Caco-2 (cell line): ENCODE data around the gene LDB3. TPM values are rescaled to one million over a fixed set of nuclear protein-coding genes. Genes with fewer than 3 reads are reported as not detected.

Experiments used
- BruUV-seq: library from RNA; stranded (reverse); fragments of 400-500 nt; replicated peaks from 2 replicates; lab custom pipeline; 2021; lab: Mats Ljungman, UMichigan
- CTCF ChIA-PET: fragments of 300-600 bp; sonication (Branson Sonifier 250); formaldehyde crosslinking; loops from one replicate; lab custom pipeline; 2022; ENCODE audit warnings: antibody characterized with exemption; lab: Charles Lee
- POLR2A ChIA-PET: fragments of 300-600 bp; sonication (Branson Sonifier 250); formaldehyde crosslinking; loops from one replicate; lab custom pipeline; 2022; ENCODE audit warnings: antibody characterized with exemption; lab: Charles Lee
- DNase-seq, 2 experiments: peaks; one replicate each; pipeline versions ENCODE4 v3.0.0 to v3.0.0-alpha.2; 2020 to 2022
- H3K27me3 ChIP-seq: replicated peaks from 2 replicates; pipeline ENCODE4 v1.6.0; 2011; ENCODE audit warnings: low read length; ENCODE audit not compliant: control insufficient read depth, insufficient read depth
- H3K36me3 ChIP-seq: 2 replicates; pipeline ENCODE4 v1.5.1; 2011; ENCODE audit warnings: low read length; ENCODE audit not compliant: control insufficient read depth, insufficient read depth
- H3K4me1 ChIP-seq: fragments of 250-450 bp; sonication (Bioruptor Pico); 2 replicates; pipeline ENCODE4 v1.5.1; 2020; ENCODE audit warnings: mild to moderate bottlenecking
- H3K4me3 ChIP-seq: 2 replicates; pipeline ENCODE4 v1.5.1; 2011; ENCODE audit warnings: low read depth, mild to moderate bottlenecking, control low read depth, low read length
- H3K9me3 ChIP-seq: fragments of 250-450 bp; sonication (Bioruptor Pico); 2 replicates; pipeline ENCODE4 v1.5.1; 2020; ENCODE audit warnings: mild to moderate bottlenecking, moderate library complexity
- H3K27ac Mint-ChIP-seq: one replicate; pipeline ENCODE4 v1.8.0; 2022; ENCODE audit warnings: mixed read lengths; ENCODE audit not compliant: unreplicated experiment
- H3K27me3 Mint-ChIP-seq: one replicate; pipeline ENCODE4 v1.8.0; 2022; ENCODE audit warnings: mixed read lengths; ENCODE audit not compliant: insufficient read depth, unreplicated experiment
- H3K36me3 Mint-ChIP-seq: one replicate; pipeline ENCODE4 v1.8.0; 2022; ENCODE audit warnings: mild to moderate bottlenecking, mixed read lengths; ENCODE audit not compliant: insufficient read depth, unreplicated experiment
- H3K4me1 Mint-ChIP-seq: one replicate; pipeline ENCODE4 v1.8.0; 2022; ENCODE audit warnings: low read depth, mixed read lengths; ENCODE audit not compliant: unreplicated experiment
- H3K4me3 Mint-ChIP-seq: one replicate; pipeline ENCODE4 v1.8.0; 2022; ENCODE audit warnings: mild to moderate bottlenecking, moderate library complexity, mixed read lengths; ENCODE audit not compliant: unreplicated experiment
- H3K9me3 Mint-ChIP-seq: one replicate; pipeline ENCODE4 v1.8.0; 2022; ENCODE audit warnings: mixed read lengths; ENCODE audit not compliant: unreplicated experiment
- CTCF ChIP-seq, 2 experiments: fragments of 200-600 bp in 1 of 2; IDR thresholded peaks; 1 replicate in 1 of 2; 2 replicates in 1 of 2; pipeline versions ENCODE4 v1.5.1 to v1.8.0; 2011 to 2022; ENCODE audit warnings: antibody characterized with exemption in 1 of 2, control low read depth in 1 of 2, inconsistent platforms in 1 of 2, low read depth in 1 of 2, low read length in 1 of 2, mild to moderate bottlenecking in 1 of 2, moderate library complexity in 1 of 2; ENCODE audit not compliant: insufficient read depth in 1 of 2, severe bottlenecking in 1 of 2, unreplicated experiment in 1 of 2
- intact Hi-C: fragments of 100-400 bp; cut with micrococcal nuclease; formaldehyde crosslinking; loops from one replicate; pipeline ENCODE4 v1.10.0; 2022; ENCODE audit not compliant: unreplicated experiment
- total RNA-seq: library from RNA; stranded (reverse); gene quantifications from 2 replicates; pipeline ENCODE4 v1.2.3, GENCODE V29; 2022

LDB3 gene
- total RNA-seq, 1 experiment from 2014 or later = 0.09 TPM

DNA sequence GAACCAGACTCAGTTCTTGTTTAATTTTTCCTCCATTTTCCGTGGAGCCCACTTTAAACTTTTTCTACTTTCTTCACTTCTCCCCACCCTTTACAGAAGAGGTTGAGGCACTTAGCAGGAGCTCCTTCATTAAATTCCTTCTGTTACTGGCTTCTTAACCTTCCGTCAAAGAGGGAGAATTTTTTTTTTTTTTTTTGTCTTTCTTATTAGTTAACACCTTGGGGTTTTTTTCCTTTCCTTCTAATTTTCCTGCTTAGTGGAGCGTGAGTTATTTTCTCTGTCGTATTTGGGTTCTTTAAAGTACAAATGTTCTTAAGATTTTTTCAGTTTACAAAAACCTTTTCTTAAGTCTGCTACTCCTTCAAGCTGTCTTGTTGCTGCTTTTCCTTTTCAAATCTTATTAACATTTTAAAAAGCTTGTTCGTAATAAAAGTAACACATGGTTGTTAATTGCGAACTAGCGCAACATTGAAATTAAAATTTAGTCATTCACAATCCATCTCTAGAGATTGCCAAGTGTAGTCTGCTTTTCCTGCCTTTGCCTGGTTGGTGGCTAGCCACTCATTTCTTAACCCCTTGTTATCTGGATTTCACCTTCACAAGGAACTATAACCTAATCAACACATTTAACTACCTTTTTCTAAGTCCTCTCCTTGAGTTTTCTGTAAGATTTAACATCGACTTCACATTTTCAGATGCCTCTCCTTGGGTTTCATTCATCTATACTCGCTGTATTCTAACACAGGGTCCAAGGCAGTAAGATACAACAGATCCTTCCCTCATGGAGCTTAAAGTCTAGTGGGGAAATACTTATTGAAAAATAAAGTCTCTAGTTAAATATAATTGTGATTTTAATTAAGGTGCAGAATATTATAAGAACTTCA, 90.1 kb downstream of the LDB3 start:
- intact Hi-C loops = loop anchor here (5.0 kb wide), 2 partner anchors 104 to 139 kb away; no protein-coding TSS in a partner anchor
- Mint-ChIP-seq H3K4me1 (peaks cover 34% of the 10 kb centered on the region), H3K36me3 (peaks cover 23% of the 10 kb centered on the region), H3K4me3 (peak overlapping the region; percentile 76), H3K27ac (peak overlapping the region; percentile 64), H3K9me3 (no peaks in the 10 kb centered on the region), H3K27me3 (no peaks in the 10 kb centered on the region)
- TF ChIP-seq CTCF (IDR thresholded peaks at IDR 0.05; ENCODE audit: insufficient read depth in 1 of 2, low read depth in 1 of 2, low read length in 1 of 2, severe bottlenecking in 1 of 2, unreplicated experiment in 1 of 2) = no peak
- H3K9me3 ChIP-seq = no peaks in the 10 kb centered on the region
- peak overlapping the region; percentile 58 for H3K4me3 ChIP-seq
- no TSS peak for BruUV-seq
- POLR2A ChIA-PET = no interaction called here
- H3K36me3 ChIP-seq = no peaks in the 10 kb centered on the region; the same call in 1 of the 2 replicates
- peaks cover 19% of the 10 kb centered on the region for H3K4me1 ChIP-seq
- H3K27me3 ChIP-seq = no peaks in the 10 kb centered on the region
- no peak for DNase-seq
- CTCF ChIA-PET = interaction anchor here (0.7 to 0.8 kb wide), 2 partner anchors 49 to 1733 kb away, joined by 3 to 4 read pairs; no protein-coding TSS in a partner anchor

DNA sequence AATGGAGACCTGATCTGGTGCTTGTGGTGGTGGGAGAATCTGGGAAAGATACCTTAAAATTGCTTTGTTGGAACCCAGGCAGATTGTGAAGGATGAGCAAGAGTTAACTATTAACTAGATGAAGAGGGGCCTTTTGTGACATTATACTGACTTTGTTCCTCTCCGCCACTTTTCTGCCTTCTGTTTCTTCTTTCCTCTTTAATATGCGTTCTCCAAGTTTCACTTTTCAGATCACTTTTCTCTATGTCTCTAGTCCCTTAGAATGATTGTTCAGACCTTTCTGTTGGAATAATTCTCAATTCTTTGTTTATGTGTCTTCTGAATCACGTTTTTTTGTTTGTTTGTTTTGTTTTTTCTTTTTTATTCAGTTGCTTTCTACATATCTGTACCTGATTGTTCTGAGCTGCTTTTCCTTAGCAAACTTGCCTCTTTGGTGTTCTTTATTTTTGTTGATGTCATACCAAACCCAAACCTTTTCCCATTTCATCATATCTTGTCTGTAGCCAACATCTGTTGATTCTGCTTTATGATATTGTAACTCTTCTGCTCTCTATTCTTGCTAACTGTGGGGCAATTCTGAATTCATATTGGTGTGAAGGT, 90.9 kb downstream of the LDB3 start:
- no peaks in the 10 kb centered on the region; the same call in 1 of the 2 replicates for H3K36me3 ChIP-seq
- DNase-seq = no peak
- no peak overlapping the region for H3K4me3 ChIP-seq
- no TSS peak for BruUV-seq
- Mint-ChIP-seq H3K4me1 (peaks cover 34% of the 10 kb centered on the region), H3K27ac (peak overlapping the region; percentile 64), H3K9me3 (no peaks in the 10 kb centered on the region), H3K27me3 (no peaks in the 10 kb centered on the region), H3K36me3 (peaks cover 23% of the 10 kb centered on the region), H3K4me3 (peak overlapping the region; percentile 76)
- peaks cover 19% of the 10 kb centered on the region for H3K4me1 ChIP-seq
- TF ChIP-seq CTCF (IDR thresholded peaks at IDR 0.05; ENCODE audit: insufficient read depth in 1 of 2, low read depth in 1 of 2, low read length in 1 of 2, severe bottlenecking in 1 of 2, unreplicated experiment in 1 of 2) = no peak
- no peaks in the 10 kb centered on the region for H3K9me3 ChIP-seq
- no peaks in the 10 kb centered on the region for H3K27me3 ChIP-seq
- intact Hi-C loops = loop anchor here (5.0 kb wide), 2 partner anchors 103 to 138 kb away; no protein-coding TSS in a partner anchor
- ChIA-PET POLR2A (no interaction called here), CTCF (no interaction called here)

- Histone ChIP-seq H3K9me3 (no peaks in the 10 kb centered on the region), H3K4me1 (peaks cover 12% of the 10 kb centered on the region), H3K27me3 (no peaks in the 10 kb centered on the region), H3K4me3 (no peak overlapping the region), H3K36me3 (no peaks in the 10 kb centered on the region; the same call in 1 of the 2 replicates)
- intact Hi-C loops = no loop called here
- BruUV-seq = no TSS peak
- Mint-ChIP-seq H3K9me3 (no peaks in the 10 kb centered on the region), H3K4me3 (no peak overlapping the region), H3K27ac (no peak overlapping the region), H3K4me1 (peaks cover 28% of the 10 kb centered on the region), H3K27me3 (no peaks in the 10 kb centered on the region), H3K36me3 (peaks cover 4% of the 10 kb centered on the region)
- ChIA-PET POLR2A (no interaction called here), CTCF (no interaction called here)
- TF ChIP-seq CTCF (IDR thresholded peaks at IDR 0.05; ENCODE audit: insufficient read depth in 1 of 2, low read depth in 1 of 2, low read length in 1 of 2, severe bottlenecking in 1 of 2, unreplicated experiment in 1 of 2) = no peak
- no peak for DNase-seq
Measured at GRCh38 chr10:86763404-86763803, 95.1 kb downstream of the LDB3 start.
